Measurements from ENCODE around the gene CDC40.
"Not testable (repeated sequence)": the region's sequence is repeated elsewhere in the genome, so short reads cannot be mapped to it uniquely, and the experiment has no call there.

CDC40 gene

DNA sequence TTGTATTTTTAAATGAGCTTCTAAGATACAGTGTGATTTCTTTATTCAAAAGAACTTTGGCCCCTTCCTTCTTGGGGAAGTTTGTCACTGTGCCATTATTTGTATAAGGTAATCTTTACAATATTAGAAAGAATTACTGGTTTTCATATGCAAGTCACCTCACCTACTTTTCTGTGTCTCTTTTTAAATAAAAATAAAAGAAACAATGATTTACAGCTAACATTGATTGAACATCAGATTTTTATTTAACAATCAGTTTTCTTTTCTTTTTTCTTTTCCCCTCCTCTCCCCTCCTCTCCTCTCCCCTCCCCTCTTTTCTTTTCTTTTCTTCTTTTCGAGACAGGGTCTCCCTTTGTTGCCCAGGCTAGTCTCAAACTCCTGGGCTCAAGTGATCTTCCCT, 46.0 kb downstream of the CDC40 start:
- H3K4me3 ChIP-seq (ENCODE audit: low read length), result no peak overlapping the region
- DNase-seq (ENCODE audit: low read depth), result no peak
- TF ChIP-seq, protein P1, sequence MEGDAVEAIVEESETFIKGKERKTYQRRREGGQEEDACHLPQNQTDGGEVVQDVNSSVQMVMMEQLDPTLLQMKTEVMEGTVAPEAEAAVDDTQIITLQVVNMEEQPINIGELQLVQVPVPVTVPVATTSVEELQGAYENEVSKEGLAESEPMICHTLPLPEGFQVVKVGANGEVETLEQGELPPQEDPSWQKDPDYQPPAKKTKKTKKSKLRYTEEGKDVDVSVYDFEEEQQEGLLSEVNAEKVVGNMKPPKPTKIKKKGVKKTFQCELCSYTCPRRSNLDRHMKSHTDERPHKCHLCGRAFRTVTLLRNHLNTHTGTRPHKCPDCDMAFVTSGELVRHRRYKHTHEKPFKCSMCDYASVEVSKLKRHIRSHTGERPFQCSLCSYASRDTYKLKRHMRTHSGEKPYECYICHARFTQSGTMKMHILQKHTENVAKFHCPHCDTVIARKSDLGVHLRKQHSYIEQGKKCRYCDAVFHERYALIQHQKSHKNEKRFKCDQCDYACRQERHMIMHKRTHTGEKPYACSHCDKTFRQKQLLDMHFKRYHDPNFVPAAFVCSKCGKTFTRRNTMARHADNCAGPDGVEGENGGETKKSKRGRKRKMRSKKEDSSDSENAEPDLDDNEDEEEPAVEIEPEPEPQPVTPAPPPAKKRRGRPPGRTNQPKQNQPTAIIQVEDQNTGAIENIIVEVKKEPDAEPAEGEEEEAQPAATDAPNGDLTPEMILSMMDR (IDR thresholded peaks at IDR 0.05; ENCODE audit: insufficient read depth, low read depth, low read length, missing control alignments), result no peak

DNA sequence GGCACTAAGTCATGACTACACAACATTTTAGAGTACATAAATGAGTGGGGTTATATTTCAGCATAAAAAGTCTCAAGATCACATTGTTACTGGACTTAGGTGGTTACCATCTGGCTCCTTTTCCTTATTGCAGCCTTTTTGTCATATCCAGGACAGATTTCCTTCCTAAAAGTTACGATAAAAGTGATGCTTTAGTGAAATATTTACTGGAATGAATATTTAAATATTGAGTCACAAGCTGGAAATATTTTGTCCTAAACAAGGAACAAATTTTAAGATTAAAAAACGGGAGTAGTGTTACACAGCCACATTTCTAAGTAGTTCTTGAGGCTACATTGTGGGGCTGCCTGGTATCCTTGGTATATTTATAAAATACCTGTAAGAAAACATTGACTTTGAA, 52.2 kb downstream of the CDC40 start:
- no peak overlapping the region for H3K4me3 ChIP-seq (ENCODE audit: low read length)
- no peak for DNase-seq (ENCODE audit: low read depth)
- TF ChIP-seq, protein P1 (IDR thresholded peaks at IDR 0.05; ENCODE audit: insufficient read depth, low read depth, low read length, missing control alignments), result no peak

DNA sequence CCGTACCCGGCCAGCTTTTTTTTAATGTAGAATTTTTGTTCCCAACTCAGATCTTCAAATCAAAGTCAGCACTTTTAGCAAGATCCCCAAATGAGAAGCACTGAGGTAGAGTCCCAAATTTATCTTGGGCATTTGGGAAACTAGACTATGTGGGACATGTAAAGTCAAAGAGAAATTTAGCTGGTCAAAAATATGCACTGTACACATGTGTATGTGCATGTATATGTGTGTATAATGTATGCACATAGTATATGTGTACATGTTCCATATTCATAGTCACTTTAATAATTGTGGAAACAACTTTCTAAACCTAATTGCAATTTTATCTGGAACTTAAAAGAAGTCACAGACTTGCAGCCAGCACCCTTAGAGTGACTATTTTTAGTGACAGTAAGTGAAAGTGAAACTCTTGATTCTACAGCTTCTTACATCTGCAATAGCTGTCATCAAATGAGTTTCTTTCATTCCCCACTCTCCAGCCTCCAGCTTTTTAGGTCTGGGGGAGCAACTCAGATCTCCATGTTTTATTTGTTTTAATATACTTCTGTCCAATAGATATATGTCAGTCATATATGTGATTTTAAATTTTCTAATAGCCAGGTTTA, 53.6 kb downstream of the CDC40 start:
- no peak overlapping the region for H3K4me3 ChIP-seq (ENCODE audit: low read length)
- TF ChIP-seq, protein P1 (IDR thresholded peaks at IDR 0.05; ENCODE audit: insufficient read depth, low read depth, low read length, missing control alignments), result no peak
- DNase-seq (ENCODE audit: low read depth), result no peak

DNA sequence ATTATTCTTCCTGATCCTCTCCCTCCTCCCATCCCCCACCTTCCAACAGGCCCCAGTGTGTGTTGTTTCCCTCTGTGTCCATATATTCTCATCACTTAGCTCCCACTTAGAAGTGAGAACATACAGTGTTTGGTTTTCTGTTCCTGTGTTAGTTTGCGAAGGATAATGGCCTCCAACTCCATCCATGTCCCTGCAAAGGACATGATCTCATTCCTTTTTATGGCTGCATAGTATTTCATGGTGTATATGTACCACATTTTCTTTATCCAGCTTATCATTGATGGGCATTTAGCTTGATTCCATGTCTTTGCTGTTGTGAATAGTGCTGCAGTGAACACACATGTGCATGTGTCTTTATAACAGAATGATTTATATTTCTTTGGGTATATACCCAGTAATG, 55.8 kb downstream of the CDC40 start:
- not testable (repeated sequence) for H3K4me3 ChIP-seq (ENCODE audit: low read length); DNase-seq (ENCODE audit: low read depth)

DNA sequence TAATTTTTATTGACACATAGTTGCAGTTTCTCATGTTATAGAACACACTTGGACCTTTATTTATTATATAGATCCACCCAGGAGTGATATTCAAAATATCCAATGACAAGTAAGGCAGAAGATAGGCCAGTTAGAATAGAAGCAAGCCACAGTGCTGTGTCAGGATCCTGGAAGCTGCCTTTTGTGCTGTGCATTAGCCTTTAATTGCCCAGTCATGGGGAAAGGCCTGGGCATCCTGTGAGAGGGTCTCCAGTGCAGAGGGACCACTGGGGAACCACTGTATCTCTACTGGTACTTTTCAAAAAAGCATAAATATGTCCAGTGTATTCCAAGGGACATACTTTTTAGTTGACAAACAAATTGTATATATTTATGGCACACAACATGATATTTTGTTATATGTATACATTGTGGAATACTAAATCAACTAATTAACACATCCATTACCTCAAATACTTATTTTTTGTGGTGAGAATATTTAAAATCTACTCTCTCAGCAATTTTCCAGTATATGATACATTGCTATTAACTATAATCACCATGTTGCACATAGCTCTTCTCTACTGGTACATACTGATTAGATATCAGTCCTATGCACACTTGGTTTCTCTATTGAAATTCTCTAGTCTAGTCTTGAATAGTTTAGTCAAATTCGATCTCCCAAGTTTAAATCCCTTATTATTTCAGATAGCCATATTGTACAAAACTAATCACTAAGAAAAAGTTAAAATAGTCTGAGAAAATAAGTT, 59.5 kb downstream of the CDC40 start:
- TF ChIP-seq, protein P1 (IDR thresholded peaks at IDR 0.05; ENCODE audit: insufficient read depth, low read depth, low read length, missing control alignments), result no peak
- H3K4me3 ChIP-seq (ENCODE audit: low read length), result no peak overlapping the region
- DNase-seq (ENCODE audit: low read depth), result no peak

DNA sequence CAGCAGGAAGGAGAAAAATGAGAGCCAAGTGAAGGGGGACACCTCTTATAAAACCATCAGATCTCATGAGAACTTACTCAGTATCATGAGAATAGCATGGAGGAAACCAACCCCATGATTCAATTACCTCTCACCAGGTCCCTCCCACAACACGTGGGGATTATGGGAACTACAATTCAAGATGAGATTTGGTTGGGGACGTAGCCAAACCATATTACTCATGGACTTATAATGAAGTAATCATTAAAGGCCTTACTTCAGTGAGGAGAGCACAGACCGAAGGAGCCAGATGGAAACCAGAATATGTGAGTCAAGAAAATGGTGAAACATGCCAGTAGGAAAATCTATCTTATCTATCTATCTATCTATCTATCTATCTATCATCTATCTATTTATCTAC, 64.4 kb downstream of the CDC40 start:
- H3K4me3 ChIP-seq (ENCODE audit: low read length); DNase-seq (ENCODE audit: low read depth): not testable (repeated sequence)

DNA sequence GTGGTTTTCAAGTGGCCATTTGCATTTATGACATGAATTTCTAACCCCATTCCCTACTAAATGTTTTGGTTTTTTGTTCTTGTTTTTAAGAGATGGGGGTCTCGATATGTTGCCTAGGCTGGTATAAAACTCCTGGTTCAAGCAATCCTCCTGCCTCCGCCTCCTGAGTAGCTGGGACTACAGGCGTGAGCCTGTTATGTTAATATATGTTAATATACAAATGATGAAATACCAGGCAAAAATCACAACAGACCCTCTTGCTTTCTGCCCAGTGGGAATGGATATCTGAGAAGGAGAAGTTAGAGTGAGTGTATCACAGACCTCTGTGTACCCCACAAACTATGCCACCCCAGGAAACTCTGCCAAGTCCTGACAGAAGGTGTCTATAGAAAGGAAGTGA, 66.2 kb downstream of the CDC40 start:
- no peak overlapping the region for H3K4me3 ChIP-seq (ENCODE audit: low read length)
- DNase-seq (ENCODE audit: low read depth), result no peak
- TF ChIP-seq, protein P1 (IDR thresholded peaks at IDR 0.05; ENCODE audit: insufficient read depth, low read depth, low read length, missing control alignments), result no peak

DNA sequence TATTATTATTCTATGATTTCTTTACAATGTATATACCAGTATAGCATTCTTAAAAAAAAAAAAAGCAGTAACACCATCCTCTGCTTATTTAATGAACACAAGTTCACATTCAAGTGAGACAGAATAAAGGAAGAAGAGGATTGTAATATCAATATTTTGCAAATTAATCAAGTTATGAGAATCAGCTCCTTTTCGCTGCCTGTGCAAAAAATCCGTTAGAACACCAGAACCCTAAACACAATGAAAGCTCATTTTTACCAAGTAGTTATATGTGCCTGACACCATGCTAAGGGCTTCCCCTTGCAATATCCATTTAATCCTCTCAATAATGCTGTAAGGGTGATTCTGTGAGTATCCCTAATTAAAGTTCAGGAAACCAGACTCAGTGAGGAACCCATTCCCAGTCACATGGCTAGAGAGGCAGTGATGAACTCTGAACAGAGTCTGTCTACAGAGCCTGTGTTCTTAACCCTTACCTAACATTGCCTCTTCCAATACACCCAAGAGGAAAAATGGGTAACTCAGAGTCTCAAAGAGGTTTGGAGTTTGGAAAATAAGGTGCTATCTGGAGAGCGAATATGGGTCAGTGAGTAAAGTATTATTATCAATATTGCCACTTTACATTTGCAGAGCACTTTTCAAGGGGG, 66.8 kb downstream of the CDC40 start:
- no peak for DNase-seq (ENCODE audit: low read depth)
- H3K4me3 ChIP-seq (ENCODE audit: low read length), result no peak overlapping the region
- TF ChIP-seq, protein P1 (IDR thresholded peaks at IDR 0.05; ENCODE audit: insufficient read depth, low read depth, low read length, missing control alignments), result no peak
